ENCODE results near the gene NXF1. TPM values are rescaled to one million over a fixed set of nuclear protein-coding genes. Genes with fewer than 3 reads are reported as not detected.

The NXF1 gene
- total and polyA plus RNA-seq, 2 of the 13 experiments (the other 11 are each of a cell fraction or from before 2014, with no cell fraction given) = 30.4 to 30.9 TPM

DNA sequence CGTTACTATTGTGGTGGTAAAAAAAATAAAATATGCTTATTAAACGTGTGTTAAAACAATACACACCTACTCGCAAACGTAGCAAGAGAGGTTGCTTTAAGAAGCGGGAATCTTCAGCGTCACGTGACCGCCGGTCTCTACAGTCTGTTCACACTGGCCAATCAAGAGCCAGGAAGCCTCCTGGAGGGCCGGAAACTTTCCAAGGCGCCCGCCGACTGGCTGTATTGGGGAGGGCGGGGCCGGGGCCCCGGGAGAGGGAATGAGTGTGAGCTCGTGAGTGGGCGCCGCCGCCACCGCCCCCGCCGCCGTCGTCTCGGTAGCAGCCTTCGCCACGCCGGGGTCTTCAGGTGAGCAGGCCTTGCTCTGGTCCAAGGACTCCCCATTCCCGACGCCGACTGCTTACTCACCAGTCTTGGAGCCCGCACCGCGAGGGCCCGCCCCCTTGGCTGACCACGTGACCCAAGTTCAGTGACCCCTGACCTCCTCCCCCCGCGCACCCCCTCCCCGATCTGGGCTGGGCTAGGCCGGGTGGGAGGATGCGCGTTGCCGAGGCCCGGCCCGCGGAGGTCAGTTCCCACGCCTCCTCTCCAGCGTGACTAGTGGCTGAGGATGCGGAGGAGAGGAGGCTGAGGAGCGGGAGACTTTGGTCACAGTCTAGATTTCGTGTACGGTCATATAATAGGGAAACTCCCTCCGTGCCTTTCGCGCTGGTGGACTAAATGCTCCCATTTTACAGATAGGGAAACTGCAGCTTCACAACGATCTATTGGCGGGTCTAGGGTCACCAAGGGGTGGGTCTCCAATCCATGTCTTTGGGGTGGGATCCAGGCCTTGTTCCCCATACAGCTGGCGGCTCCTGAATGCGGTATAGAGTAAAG lies 33.9 kb downstream of the NXF1 start, which contains the start of gene TAF6L (continued):
- TF ChIP-seq, protein P1, sequence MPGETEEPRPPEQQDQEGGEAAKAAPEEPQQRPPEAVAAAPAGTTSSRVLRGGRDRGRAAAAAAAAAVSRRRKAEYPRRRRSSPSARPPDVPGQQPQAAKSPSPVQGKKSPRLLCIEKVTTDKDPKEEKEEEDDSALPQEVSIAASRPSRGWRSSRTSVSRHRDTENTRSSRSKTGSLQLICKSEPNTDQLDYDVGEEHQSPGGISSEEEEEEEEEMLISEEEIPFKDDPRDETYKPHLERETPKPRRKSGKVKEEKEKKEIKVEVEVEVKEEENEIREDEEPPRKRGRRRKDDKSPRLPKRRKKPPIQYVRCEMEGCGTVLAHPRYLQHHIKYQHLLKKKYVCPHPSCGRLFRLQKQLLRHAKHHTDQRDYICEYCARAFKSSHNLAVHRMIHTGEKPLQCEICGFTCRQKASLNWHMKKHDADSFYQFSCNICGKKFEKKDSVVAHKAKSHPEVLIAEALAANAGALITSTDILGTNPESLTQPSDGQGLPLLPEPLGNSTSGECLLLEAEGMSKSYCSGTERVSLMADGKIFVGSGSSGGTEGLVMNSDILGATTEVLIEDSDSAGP (CRISPR knock-in tag; IDR thresholded peaks at IDR 0.05; ENCODE audit: borderline replicate concordance) = peak; percentile 99
- no peak for TF ChIP-seq ZNF281 (CRISPR knock-in tag; IDR thresholded peaks at IDR 0.05; ENCODE audit: borderline replicate concordance)
- no peak for TF ChIP-seq ZSCAN20 (CRISPR knock-in tag; IDR thresholded peaks at IDR 0.05; ENCODE audit: borderline replicate concordance)
- no peak for TF ChIP-seq NFRKB (IDR thresholded peaks at IDR 0.05)
- TF ChIP-seq GABPB1 (CRISPR knock-in tag; IDR thresholded peaks at IDR 0.05) = peak; percentile 85
- peak; percentile 90 for TF ChIP-seq SRSF1 (optimal IDR thresholded peaks at IDR 0.05; ENCODE audit: low read depth, low read length)
- no peak for TF ChIP-seq SOX6 (IDR thresholded peaks at IDR 0.05)
- TF ChIP-seq SOX6 (CRISPR knock-in tag; IDR thresholded peaks at IDR 0.05) = no peak; the same call in 1 of the 2 replicates
- no peak for TF ChIP-seq DMTF1 (CRISPR knock-in tag; IDR thresholded peaks at IDR 0.05)
- TF ChIP-seq ZSCAN22 (CRISPR knock-in tag; IDR thresholded peaks at IDR 0.05) = no peak
- TF ChIP-seq ZFP82 (CRISPR knock-in tag; IDR thresholded peaks at IDR 0.05; ENCODE audit: borderline replicate concordance) = no peak
- TF ChIP-seq ZNF382 (CRISPR knock-in tag; IDR thresholded peaks at IDR 0.05; ENCODE audit: borderline replicate concordance) = no peak
- peak; percentile 33 for TF ChIP-seq SKI (IDR thresholded peaks at IDR 0.05; ENCODE audit: partially characterized antibody)
- TF ChIP-seq RFX5 (IDR thresholded peaks at IDR 0.05; ENCODE audit: low read depth, low read length) = no peak
- TF ChIP-seq ZUFSP (CRISPR knock-in tag; IDR thresholded peaks at IDR 0.05; ENCODE audit: borderline replicate concordance) = no peak
- no peak for TF ChIP-seq DNMT3B (CRISPR knock-in tag; conservative IDR thresholded peaks at IDR 0.05)
- TF ChIP-seq ZMYM3 (CRISPR knock-in tag; IDR thresholded peaks at IDR 0.05) = peak; percentile 92
- TF ChIP-seq ZNF337 (CRISPR knock-in tag; IDR thresholded peaks at IDR 0.05; ENCODE audit: borderline replicate concordance, low read depth) = no peak
- TF ChIP-seq RCOR2 (CRISPR knock-in tag; IDR thresholded peaks at IDR 0.05) = peak; percentile 27; the same call in 1 of the 2 replicates
- 0 out of 2 replicates have a peak, but pooled peaks have one; percentile 58 for TF ChIP-seq ARNT2 (CRISPR knock-in tag; IDR thresholded peaks at IDR 0.05; ENCODE audit: low read depth)
